Uterus (tissue), 4 donors: ENCODE measurements around the gene SCUBE1. TPM values are rescaled to one million over a fixed set of nuclear protein-coding genes. Genes with fewer than 3 reads are reported as not detected.

Source experiments
- DNase-seq, 2 donors: peaks; one replicate each; pipeline ENCODE4 v3.0.0-alpha.2; 2019 to 2020
- H3K27ac ChIP-seq, 2 donors: fragments of 200-600 bp; sonication (generic); 1 replicate in 1 of 2; 2 replicates in 1 of 2; pipeline ENCODE4 v1.5.1; 2016 to 2018
- H3K27me3 ChIP-seq, 2 donors: fragments of 200-600 bp; sonication (generic); one replicate each; pipeline ENCODE4 v1.5.1; 2018 to 2019; ENCODE audit warnings: control low read depth in 1 of 2
- H3K36me3 ChIP-seq, 2 donors: fragments of 200-600 bp; sonication (generic); one replicate each; pipeline ENCODE4 v1.5.1; 2019; ENCODE audit warnings: control low read depth in 1 of 2
- H3K4me1 ChIP-seq, 2 donors: fragments of 200-600 bp; sonication (generic); one replicate each; pipeline ENCODE4 v1.5.1; 2018 to 2019; ENCODE audit warnings: control low read depth in 1 of 2
- H3K4me3 ChIP-seq, 2 donors: fragments of 200-600 bp; sonication (generic); 1 replicate in 1 of 2; 2 replicates in 1 of 2; pipeline ENCODE4 v1.5.1; 2018 to 2019; ENCODE audit warnings: mild to moderate bottlenecking in 1 of 2
- H3K9me3 ChIP-seq, 2 donors: fragments of 200-600 bp; sonication (generic); one replicate each; pipeline ENCODE4 v1.5.1; 2019; ENCODE audit warnings: control low read depth in 1 of 2
- CTCF ChIP-seq, 4 experiments: fragments of 200-600 bp in 2 of 4; fragments of 450-650 bp in 2 of 4; sonication (generic) in 2 of 4; IDR thresholded peaks; one replicate each; pipeline ENCODE4 v1.5.1; 2016 to 2019; ENCODE audit warnings: antibody characterized with exemption in 4 of 4, mild to moderate bottlenecking in 2 of 4, moderate library complexity in 1 of 4
- POLR2A ChIP-seq, 2 donors: fragments of 450-650 bp; IDR thresholded peaks; one replicate each; pipeline ENCODE4 v1.6.1; 2016; ENCODE audit warnings: antibody characterized with exemption in 2 of 2, mild to moderate bottlenecking in 1 of 2, moderate library complexity in 1 of 2
- intact Hi-C: fragments of 100-400 bp; cut with DNase I; formaldehyde crosslinking; loops from one replicate; pipeline ENCODE4 v1.15.1; 2023; ENCODE audit warnings: low total_unique reads
- total RNA-seq, 4 donors: library from RNA; depleted of rRNA in 3 of 4; stranded (reverse); fragments of >200 nt in 3 of 4; gene quantifications; one replicate each; pipeline versions ENCODE4 v1.1.0 to v1.2.4, GENCODE V29; 2014 to 2023
- donor health status: DM: yes; HTN: yes; CAD: no.

SCUBE1 gene
- total RNA-seq, 4 donors from 2014 or later = 0.14 to 1.7 (median 0.26) TPM; not detected in 1

GRCh38 chr22:43205261-43205691, 137.9 kb downstream of the SCUBE1 start:
- H3K27ac ChIP-seq = no peak overlapping the region
- H3K4me3 ChIP-seq = no peak overlapping the region
- no peaks in the 10 kb centered on the region for H3K36me3 ChIP-seq
- DNase-seq = no peak
- intact Hi-C loops = loop anchor here (10.0 kb wide), 1 partner anchor 60 kb away; no protein-coding TSS in a partner anchor
- H3K27me3 ChIP-seq = no peaks in the 10 kb centered on the region
- H3K4me1 ChIP-seq = no peaks in the 10 kb centered on the region
- no peaks in the 10 kb centered on the region for H3K9me3 ChIP-seq
- no peak for TF ChIP-seq POLR2A (IDR thresholded peaks at IDR 0.05)
- TF ChIP-seq CTCF (IDR thresholded peaks at IDR 0.05) = no peak

GRCh38 chr22:43203471-43203981, 139.6 kb downstream of the SCUBE1 start:
- Histone ChIP-seq H3K36me3 (no peaks in the 10 kb centered on the region), H3K4me1 (no peaks in the 10 kb centered on the region), H3K27ac (no peak overlapping the region), H3K4me3 (no peak overlapping the region), H3K9me3 (no peaks in the 10 kb centered on the region), H3K27me3 (no peaks in the 10 kb centered on the region)
- intact Hi-C loops = loop anchor here (10.0 kb wide), 1 partner anchor 61 kb away; no protein-coding TSS in a partner anchor
- DNase-seq = no peak
- TF ChIP-seq POLR2A (IDR thresholded peaks at IDR 0.05) (no peak), CTCF (IDR thresholded peaks at IDR 0.05) (no peak)

- no peak for DNase-seq
- no peaks in the 10 kb centered on the region for H3K36me3 ChIP-seq
- H3K27ac ChIP-seq = no peak overlapping the region
- no peaks in the 10 kb centered on the region for H3K4me1 ChIP-seq
- H3K9me3 ChIP-seq = no peaks in the 10 kb centered on the region
- intact Hi-C loops = loop anchor here (10.0 kb wide), 1 partner anchor 62 kb away; no protein-coding TSS in a partner anchor
- no peak overlapping the region for H3K4me3 ChIP-seq
- H3K27me3 ChIP-seq = no peaks in the 10 kb centered on the region
- TF ChIP-seq POLR2A (IDR thresholded peaks at IDR 0.05) (no peak), CTCF (IDR thresholded peaks at IDR 0.05) (no peak)
These were observed 140.3 kb downstream of the SCUBE1 start for GRCh38 chr22:43202756-43203410.

- H3K27ac ChIP-seq = no peak overlapping the region
- TF ChIP-seq POLR2A (IDR thresholded peaks at IDR 0.05) (no peak), CTCF (IDR thresholded peaks at IDR 0.05) (no peak)
- no peak overlapping the region for H3K4me3 ChIP-seq
- no peaks in the 10 kb centered on the region for H3K9me3 ChIP-seq
- no peaks in the 10 kb centered on the region for H3K36me3 ChIP-seq
- DNase-seq = no peak
- H3K27me3 ChIP-seq = no peaks in the 10 kb centered on the region
- no peaks in the 10 kb centered on the region for H3K4me1 ChIP-seq
- intact Hi-C loops = loop anchor here (10.0 kb wide), 1 partner anchor 62 kb away; no protein-coding TSS in a partner anchor
These were observed 140.8 kb downstream of the SCUBE1 start for GRCh38 chr22:43202326-43202725.

- intact Hi-C loops = loop anchor here (10.0 kb wide), 1 partner anchor 63 kb away; no protein-coding TSS in a partner anchor
- no peak overlapping the region for H3K27ac ChIP-seq
- H3K9me3 ChIP-seq = no peaks in the 10 kb centered on the region
- H3K4me3 ChIP-seq = no peak overlapping the region
- TF ChIP-seq POLR2A (IDR thresholded peaks at IDR 0.05) = no peak
- no peak for TF ChIP-seq CTCF (IDR thresholded peaks at IDR 0.05)
- H3K4me1 ChIP-seq = no peaks in the 10 kb centered on the region
- DNase-seq = no peak
- no peaks in the 10 kb centered on the region for H3K27me3 ChIP-seq
- H3K36me3 ChIP-seq = no peaks in the 10 kb centered on the region
These were observed 141.5 kb downstream of the SCUBE1 start for GRCh38 chr22:43201486-43202219.
